WERI-Rb-1 (cell line): ENCODE measurements around the gene OSBPL10.

Experiments used
- DNase-seq: peaks from one replicate; pipeline ENCODE4 v3.0.0-alpha.2; 2020
- H3K27ac ChIP-seq: fragments of 250-450 bp; sonication (Bioruptor Pico); 2 replicates; pipeline ENCODE4 v1.5.1; 2020; ENCODE audit warnings: mild to moderate bottlenecking, moderate library complexity
- H3K27me3 ChIP-seq: fragments of 250-450 bp; sonication (Bioruptor Pico); 2 replicates; pipeline ENCODE4 v1.5.1; 2021; ENCODE audit warnings: mild to moderate bottlenecking, low read depth, moderate library complexity; ENCODE audit not compliant: insufficient read depth, severe bottlenecking
- H3K36me3 ChIP-seq: fragments of 250-450 bp; sonication (Bioruptor Pico); 2 replicates; pipeline ENCODE4 v1.5.1; 2020; ENCODE audit warnings: mild to moderate bottlenecking, moderate library complexity
- H3K4me3 ChIP-seq: 2 replicates; pipeline ENCODE4 v1.5.1; 2011; ENCODE audit warnings: low read depth, mild to moderate bottlenecking, control low read depth, low read length
- H3K9me3 ChIP-seq: fragments of 250-450 bp; sonication (Bioruptor Pico); 2 replicates; pipeline ENCODE4 v1.5.1; 2021; ENCODE audit warnings: mild to moderate bottlenecking, moderate library complexity; ENCODE audit not compliant: severe bottlenecking
- CTCF ChIP-seq: IDR thresholded peaks from 2 replicates; pipeline ENCODE4 v1.5.1; 2011; ENCODE audit warnings: low read depth, mild to moderate bottlenecking, control low read depth, inconsistent platforms, low read length

Gene OSBPL10, protein sequence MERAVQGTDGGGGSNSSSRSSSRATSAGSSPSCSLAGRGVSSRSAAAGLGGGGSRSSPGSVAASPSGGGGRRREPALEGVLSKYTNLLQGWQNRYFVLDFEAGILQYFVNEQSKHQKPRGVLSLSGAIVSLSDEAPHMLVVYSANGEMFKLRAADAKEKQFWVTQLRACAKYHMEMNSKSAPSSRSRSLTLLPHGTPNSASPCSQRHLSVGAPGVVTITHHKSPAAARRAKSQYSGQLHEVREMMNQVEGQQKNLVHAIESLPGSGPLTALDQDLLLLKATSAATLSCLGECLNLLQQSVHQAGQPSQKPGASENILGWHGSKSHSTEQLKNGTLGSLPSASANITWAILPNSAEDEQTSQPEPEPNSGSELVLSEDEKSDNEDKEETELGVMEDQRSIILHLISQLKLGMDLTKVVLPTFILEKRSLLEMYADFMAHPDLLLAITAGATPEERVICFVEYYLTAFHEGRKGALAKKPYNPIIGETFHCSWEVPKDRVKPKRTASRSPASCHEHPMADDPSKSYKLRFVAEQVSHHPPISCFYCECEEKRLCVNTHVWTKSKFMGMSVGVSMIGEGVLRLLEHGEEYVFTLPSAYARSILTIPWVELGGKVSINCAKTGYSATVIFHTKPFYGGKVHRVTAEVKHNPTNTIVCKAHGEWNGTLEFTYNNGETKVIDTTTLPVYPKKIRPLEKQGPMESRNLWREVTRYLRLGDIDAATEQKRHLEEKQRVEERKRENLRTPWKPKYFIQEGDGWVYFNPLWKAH

GRCh38 chr3:31981206-31982181 lies at the start of gene OSBPL10, which contains the start of gene ZNF860:
OSBPL10 (minus strand) TSS chr3:31981262; CDS start chr3:31981179, 83 bp downstream.
ZNF860 (plus strand) TSS chr3:31981750; CDS start chr3:31989080, 7,330 bp downstream.
- H3K36me3 ChIP-seq, result no peaks in the 10 kb centered on the region
- H3K9me3 ChIP-seq, result no peaks in the 10 kb centered on the region
- H3K27me3 ChIP-seq, result no peaks in the 10 kb centered on the region
- H3K4me3 ChIP-seq, result peak within 1 kb of the TSS; percentile 76
- no peak within 1 kb of the TSS for H3K27ac ChIP-seq
- TF ChIP-seq CTCF, result no peak
- peak; percentile 73 for DNase-seq

GRCh38 chr3:32026593-32026992 lies 45.5 kb upstream of the OSBPL10 start:
- Histone ChIP-seq H3K27ac (no peak overlapping the region), H3K9me3 (no peaks in the 10 kb centered on the region), H3K27me3 (no peaks in the 10 kb centered on the region), H3K36me3 (no peaks in the 10 kb centered on the region), H3K4me3 (no peak overlapping the region)
- no peak for DNase-seq
- TF ChIP-seq CTCF, result no peak

DNA sequence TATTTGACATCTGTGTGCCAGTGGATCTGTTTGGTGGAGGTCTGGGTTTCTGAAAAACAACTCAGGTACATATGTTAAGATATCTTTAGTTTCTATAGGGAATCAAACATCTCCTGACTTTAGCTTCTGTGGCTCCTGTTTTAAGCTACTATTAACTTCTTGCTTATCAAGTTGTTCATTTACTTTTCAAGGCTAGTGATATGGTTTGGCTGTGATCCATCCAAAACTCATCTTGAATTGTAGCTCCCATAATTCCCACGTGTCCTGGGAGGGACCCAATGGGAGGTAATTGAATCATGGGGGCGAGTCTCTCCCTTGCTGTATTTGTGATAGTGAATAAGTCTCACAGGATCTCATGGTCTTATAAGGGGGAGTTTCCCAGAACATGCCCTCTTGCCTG lies 41.9 kb upstream of the OSBPL10 start:
- H3K9me3 ChIP-seq, result no peaks in the 10 kb centered on the region
- DNase-seq, result no peak
- H3K4me3 ChIP-seq, result no peak overlapping the region
- no peaks in the 10 kb centered on the region for H3K36me3 ChIP-seq
- TF ChIP-seq CTCF, result no peak
- no peak overlapping the region for H3K27ac ChIP-seq
- H3K27me3 ChIP-seq, result no peaks in the 10 kb centered on the region

- TF ChIP-seq CTCF, result no peak
- no peaks in the 10 kb centered on the region for H3K36me3 ChIP-seq
These were observed 40.7 kb upstream of the OSBPL10 start for GRCh38 chr3:32021748-32022147.

DNA sequence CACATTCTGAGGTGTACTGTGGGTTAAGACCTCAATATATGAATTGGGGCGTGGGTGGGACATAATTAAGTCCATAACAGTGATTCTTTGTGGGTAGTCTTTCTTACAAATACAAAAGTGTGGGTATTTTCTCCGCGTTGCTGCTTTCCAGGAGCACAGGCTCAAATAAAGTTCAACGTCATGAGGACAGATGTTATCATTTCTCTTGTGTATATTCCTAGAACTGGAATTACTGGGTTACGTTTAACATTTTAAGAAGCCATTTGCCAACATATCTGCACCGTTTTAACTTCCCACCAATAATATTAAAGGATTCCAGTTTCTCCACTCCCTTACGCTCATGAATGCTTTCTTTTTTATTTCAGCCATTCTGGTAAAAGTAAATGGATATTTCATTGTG lies 40.1 kb upstream of the OSBPL10 start:
- Histone ChIP-seq H3K27me3 (no peaks in the 10 kb centered on the region), H3K27ac (no peak overlapping the region), H3K36me3 (no peaks in the 10 kb centered on the region), H3K4me3 (no peak overlapping the region), H3K9me3 (no peaks in the 10 kb centered on the region)
- DNase-seq, result no peak
- TF ChIP-seq CTCF, result no peak

More at GRCh38 chr3:32021748-32022147, 40.7 kb upstream of the OSBPL10 start:
- H3K4me3 ChIP-seq, result no peak overlapping the region
- no peaks in the 10 kb centered on the region for H3K9me3 ChIP-seq
- H3K27ac ChIP-seq, result no peak overlapping the region
- no peak for DNase-seq
- no peaks in the 10 kb centered on the region for H3K27me3 ChIP-seq
